Activated CD4-positive, alpha-beta T cell treated with anti-CD3 and anti-CD28 coated beads, Interleukin-2, amount 50 U/mL, for 48 hours (primary cell): ENCODE results near the gene DNAH11.
"Not testable (repeated sequence)": the region's sequence is repeated elsewhere in the genome, so short reads cannot be mapped to it uniquely, and the experiment has no call there.

Experiments used
- DNase-seq, 2 experiments: peaks; one replicate each; pipeline ENCODE4 v3.0.0-alpha.2; 2020

The DNAH11 gene

GRCh38 chr7:21891291-21891690, 348.5 kb downstream of the DNAH11 start:
- no peak for DNase-seq

- DNase-seq, result no peak
These were observed 350.6 kb downstream of the DNAH11 start for GRCh38 chr7:21893401-21893800.

- no peak for DNase-seq
These were observed 355.6 kb downstream of the DNAH11 start for GRCh38 chr7:21898265-21898930.

GRCh38 chr7:21902240-21902639, 359.4 kb downstream of the DNAH11 start:
- no peak for DNase-seq

GRCh38 chr7:21903020-21903786, 360.4 kb downstream of the DNAH11 start:
- no peak for DNase-seq

- no peak for DNase-seq
These were observed 365.9 kb downstream of the DNAH11 start for GRCh38 chr7:21908746-21909145.

- DNase-seq, result no peak
These were observed 367.4 kb downstream of the DNAH11 start for GRCh38 chr7:21910253-21910652.

- DNase-seq, result no peak
These were observed 368.6 kb downstream of the DNAH11 start for GRCh38 chr7:21911341-21911875.

GRCh38 chr7:21912305-21912704, 369.5 kb downstream of the DNAH11 start:
- DNase-seq, result no peak

- no peak for DNase-seq
These were observed 370.3 kb downstream of the DNAH11 start for GRCh38 chr7:21912931-21913780.

GRCh38 chr7:21914671-21915070, 371.8 kb downstream of the DNAH11 start:
- no peak for DNase-seq

- no peak for DNase-seq
These were observed 372.3 kb downstream of the DNAH11 start for GRCh38 chr7:21915140-21915539.

GRCh38 chr7:21916176-21916575, 373.3 kb downstream of the DNAH11 start:
- no peak for DNase-seq

GRCh38 chr7:21916629-21917028, 373.8 kb downstream of the DNAH11 start:
- DNase-seq, result no peak

GRCh38 chr7:21918216-21918615, 375.4 kb downstream of the DNAH11 start:
- no peak for DNase-seq

- no peak for DNase-seq
These were observed 378.1 kb downstream of the DNAH11 start for GRCh38 chr7:21920936-21921335.

- no peak for DNase-seq
These were observed 379.8 kb downstream of the DNAH11 start for GRCh38 chr7:21922605-21923004.

- DNase-seq, result no peak
These were observed 380.8 kb downstream of the DNAH11 start for GRCh38 chr7:21923658-21924057.

- no peak for DNase-seq
These were observed 383.6 kb downstream of the DNAH11 start for GRCh38 chr7:21926448-21926847.

- DNase-seq, result no peak
These were observed 384.9 kb downstream of the DNAH11 start for GRCh38 chr7:21927693-21928092.

GRCh38 chr7:21933293-21933692, 390.5 kb downstream of the DNAH11 start:
- DNase-seq, result not testable (repeated sequence)

GRCh38 chr7:21934808-21935207, 392.0 kb downstream of the DNAH11 start:
- no peak for DNase-seq

- DNase-seq, result no peak
These were observed 395.6 kb downstream of the DNAH11 start for GRCh38 chr7:21938463-21938862.
